GM18507 (cell line): Measurements from ENCODE around the gene COL21A1.
A peak's percentile ranks its signal among the peaks of the same experiment; 100 is the strongest.
"Not testable (repeated sequence)": the region's sequence is repeated elsewhere in the genome, so short reads cannot be mapped to it uniquely, and the experiment has no call there.

Experiments used
- DNase-seq: peaks from one replicate; pipeline ENCODE4 v3.0.0; 2011; ENCODE audit warnings: low read depth; ENCODE audit not compliant: insufficient read length; ENCODE audit errors: extremely low spot score
- FAIRE-seq: peaks from 2 replicates; lab custom pipeline; 2011; peaks lifted over from hg19 to GRCh38; lab: Jason Lieb, UNC

The COL21A1 gene

DNA sequence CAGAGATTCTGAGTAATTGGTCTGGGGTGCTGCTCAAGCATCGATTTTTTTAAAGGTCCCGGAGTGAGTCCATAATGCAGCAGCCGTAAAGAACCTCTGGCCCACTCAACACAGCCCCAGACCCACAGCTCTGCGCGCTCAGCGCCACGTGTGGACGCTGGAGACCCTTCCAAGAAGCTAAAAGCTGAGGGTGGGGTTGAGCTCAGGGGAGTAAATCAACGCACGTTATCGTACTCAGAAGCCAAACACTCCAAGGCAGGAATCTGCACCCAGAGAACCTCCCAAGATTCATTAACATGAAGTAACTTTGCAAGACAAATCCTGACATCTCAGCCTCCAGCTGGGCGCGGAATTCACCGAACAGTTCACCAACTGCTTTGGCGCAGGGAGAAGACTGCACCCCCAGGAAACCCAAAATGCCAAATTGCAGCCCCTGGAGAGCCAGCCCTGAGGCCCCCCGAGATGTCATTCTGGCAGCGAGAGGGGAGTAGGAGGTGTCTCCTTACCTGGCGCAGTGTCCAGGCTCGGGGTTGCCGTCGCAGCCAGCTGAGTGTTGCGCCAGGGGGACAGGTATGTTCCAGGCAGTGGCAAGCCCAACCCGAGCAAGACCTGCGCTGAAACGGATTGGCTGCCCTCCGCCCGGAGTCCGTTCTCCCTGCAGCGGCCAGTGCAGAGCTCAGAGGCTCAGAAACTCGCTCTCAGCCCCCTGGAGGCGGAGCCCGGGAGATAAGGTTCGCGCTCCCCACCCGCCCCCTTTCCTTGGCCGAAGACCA is at the start of gene COL21A1:
TSS of gene COL21A1 (minus strand) at position 700 of the 773 bp plus-strand sequence. CDS start 64,962 bp downstream, outside the sequence.
- no peak for DNase-seq
- no peak for FAIRE-seq

DNA sequence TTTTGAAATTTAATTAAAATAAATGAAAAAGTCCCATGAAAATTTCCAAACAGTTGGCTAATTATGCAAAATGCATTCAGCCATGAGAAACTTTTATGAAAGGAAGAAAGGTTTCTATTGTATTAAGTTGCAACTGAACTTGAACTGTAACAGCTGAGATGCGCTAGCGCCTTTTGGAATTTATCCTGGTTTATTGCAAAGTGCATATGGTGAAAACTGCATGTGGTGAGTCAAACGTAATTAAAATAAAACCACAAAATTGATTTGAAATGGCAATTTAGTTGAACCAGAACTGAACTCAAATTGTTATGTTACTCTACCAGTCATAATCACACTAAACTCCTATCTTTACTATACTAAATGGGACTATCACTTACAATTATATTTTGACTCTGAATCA is 46.4 kb upstream of the COL21A1 start:
- FAIRE-seq (no peak), DNase-seq (no peak)

- FAIRE-seq (peak; percentile 24), DNase-seq (no peak)
Measured at GRCh38 chr6:56292505-56293181, 45.3 kb upstream of the COL21A1 start.

DNA sequence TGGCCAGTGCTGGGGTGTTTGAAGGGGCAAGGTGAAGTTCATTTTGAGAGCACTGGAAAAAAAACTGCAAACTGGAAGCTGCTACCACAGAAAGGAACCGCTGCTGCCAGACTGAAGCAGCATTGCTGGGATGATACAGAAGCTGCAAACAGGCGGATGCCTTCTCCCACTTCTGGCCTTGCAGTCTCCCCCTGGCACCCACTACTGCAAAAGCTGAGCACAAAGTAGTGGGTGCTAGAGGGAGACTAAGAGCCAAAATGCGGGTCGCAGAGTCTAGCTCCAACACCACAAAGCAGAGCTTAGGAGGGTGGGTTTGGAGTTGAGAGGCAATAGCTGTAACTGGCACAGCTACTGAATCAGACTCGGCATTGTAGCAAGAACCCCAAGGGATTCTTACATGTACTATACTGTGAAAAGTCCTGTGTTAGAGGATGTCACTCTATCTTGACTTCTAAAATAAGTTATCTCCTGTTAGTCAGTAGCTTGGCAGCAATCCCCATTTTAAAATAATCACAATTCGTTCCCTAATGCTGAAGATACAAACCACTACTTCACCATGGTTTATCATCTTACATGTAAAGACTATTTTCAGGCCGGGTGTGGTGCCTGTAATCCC is 44.0 kb upstream of the COL21A1 start:
- DNase-seq (no peak), FAIRE-seq (no peak)

- FAIRE-seq (no peak), DNase-seq (no peak)
Measured at GRCh38 chr6:56289721-56290120, 42.3 kb upstream of the COL21A1 start.

- DNase-seq (no peak), FAIRE-seq (no peak)
Measured at GRCh38 chr6:56288347-56288746, 41.0 kb upstream of the COL21A1 start.

DNA sequence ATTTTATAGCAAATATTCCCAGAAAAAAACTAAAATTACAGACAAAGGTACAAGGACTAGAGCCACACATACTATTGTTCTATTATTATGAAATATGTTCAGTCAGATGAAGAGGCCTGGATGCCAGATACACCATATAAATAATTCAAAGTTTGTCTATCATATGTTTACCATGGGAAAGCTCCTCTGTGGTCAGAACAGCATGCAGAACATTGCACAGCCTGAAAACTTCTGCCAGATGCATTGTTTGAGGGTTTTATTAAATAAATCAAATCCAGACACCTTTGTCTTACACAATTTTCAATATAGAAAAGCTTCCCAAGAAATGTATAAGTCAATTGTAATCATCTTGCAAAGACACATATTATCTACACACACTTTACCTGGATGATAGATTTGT is 35.0 kb upstream of the COL21A1 start:
- FAIRE-seq (no peak), DNase-seq (no peak)

- FAIRE-seq (no peak), DNase-seq (no peak)
Measured at GRCh38 chr6:56280126-56280525, 32.7 kb upstream of the COL21A1 start.

GRCh38 chr6:56279331-56280080 is 32.1 kb upstream of the COL21A1 start:
- DNase-seq = no peak
- FAIRE-seq = no peak

- DNase-seq (no peak), FAIRE-seq (no peak)
Measured at GRCh38 chr6:56278171-56278591, 30.8 kb upstream of the COL21A1 start.

GRCh38 chr6:56270812-56271441 is 23.5 kb upstream of the COL21A1 start:
- DNase-seq (no peak), FAIRE-seq (no peak)

- FAIRE-seq (no peak), DNase-seq (no peak)
Measured at GRCh38 chr6:56268266-56268665, 20.9 kb upstream of the COL21A1 start.

- DNase-seq = no peak
- FAIRE-seq = no peak
Measured at GRCh38 chr6:56266011-56266410, 18.6 kb upstream of the COL21A1 start.

DNA sequence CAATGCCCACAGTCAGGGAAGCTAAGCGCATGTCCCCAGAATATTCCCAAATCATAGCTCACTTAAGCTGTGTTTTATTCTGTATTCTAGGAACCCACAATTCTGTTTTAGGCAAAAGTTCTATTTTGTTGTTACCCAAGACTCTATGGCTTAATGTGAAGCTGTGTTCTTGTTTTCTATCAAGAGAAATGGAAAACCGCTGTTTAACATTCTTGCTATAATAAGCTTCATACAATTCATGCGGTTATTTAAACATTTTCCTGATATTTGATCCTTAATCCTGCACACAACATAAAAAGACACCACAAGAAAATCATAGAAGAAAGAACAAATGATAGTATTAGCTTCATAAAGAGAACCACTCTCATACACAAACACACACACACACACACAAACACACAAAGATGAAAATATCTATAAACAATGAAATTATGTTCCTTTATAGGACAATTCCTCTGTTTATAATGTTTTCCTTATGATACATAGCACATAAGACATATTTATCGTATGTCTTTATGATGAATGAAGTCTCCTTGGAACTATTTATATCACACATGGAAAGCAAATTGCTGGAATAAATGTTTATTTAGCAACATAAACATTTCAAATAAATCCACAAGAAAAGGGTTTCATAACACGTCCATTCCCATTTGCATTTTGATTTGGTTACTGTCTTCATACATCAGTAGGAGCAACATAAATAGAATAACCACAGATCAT is 16.4 kb upstream of the COL21A1 start:
- FAIRE-seq = no peak
- no peak for DNase-seq

GRCh38 chr6:56260593-56260992 is 13.2 kb upstream of the COL21A1 start:
- not testable (repeated sequence) for FAIRE-seq, DNase-seq

DNA sequence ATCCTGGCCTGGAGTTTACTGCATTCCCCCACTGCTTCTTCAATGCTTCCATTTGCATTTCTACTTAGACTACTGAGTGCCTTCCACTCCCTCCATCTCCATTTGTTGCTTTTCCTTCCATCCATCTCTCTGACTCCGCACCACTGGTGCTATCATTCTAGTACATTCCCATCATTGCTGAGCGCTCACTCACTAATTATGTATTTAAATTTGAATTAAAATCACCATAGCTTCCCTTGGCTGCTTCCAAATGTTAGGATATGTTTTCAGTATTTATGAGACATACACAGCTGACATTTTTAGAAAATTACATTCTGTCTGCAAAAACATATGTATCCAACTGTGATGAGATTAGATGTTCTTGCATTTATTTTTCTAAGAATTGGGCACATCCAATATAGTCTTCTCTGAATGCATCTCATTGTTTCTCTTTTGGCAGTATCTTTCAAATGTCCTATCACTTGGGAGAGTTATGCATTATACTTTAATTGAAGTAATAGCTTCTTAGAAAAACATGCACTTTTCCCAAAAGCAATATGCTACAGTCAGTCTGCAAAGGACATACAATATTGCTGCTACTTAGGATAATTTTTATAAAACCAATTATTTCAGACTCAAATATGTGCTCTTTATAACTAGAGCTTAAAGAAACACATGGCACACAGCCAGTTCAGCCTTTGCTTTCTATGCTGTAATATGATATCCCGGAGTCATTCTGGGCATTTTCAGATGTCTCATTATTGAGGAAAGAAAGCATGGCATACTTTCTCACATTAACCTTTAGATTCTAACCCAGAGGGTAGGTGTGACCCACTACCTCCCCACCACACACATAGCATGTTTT is 12.1 kb upstream of the COL21A1 start:
- DNase-seq (no peak), FAIRE-seq (no peak)

DNA sequence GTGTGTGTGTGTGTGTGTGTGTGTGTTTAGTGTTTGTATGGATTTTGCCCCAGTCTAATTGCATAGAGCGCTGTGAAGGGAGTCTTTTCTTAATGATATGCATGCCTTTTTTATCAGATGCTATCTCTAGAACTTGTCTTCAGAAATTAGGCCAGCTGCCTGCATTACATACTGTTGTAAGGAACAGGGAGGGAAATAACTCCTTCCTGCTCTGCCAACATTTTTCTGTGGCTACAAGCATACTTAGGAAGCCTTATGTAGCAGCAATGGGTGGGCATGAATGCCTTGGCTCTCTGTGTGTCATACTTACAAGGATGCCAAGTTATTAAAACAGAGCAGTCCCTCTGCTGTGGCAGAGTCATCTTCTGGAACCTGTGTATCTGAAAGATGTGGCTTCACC is 8.0 kb upstream of the COL21A1 start:
- FAIRE-seq = no peak
- DNase-seq = no peak

- FAIRE-seq (no peak), DNase-seq (no peak)
Measured at GRCh38 chr6:56250266-56250665, 2.9 kb upstream of the COL21A1 start.
